Measurements from ENCODE around the gene MEIKIN.

Gene MEIKIN

GRCh38 chr5:131993676-131994075 is 48.2 kb upstream of the MEIKIN start:
- Histone ChIP-seq H3K27ac (ENCODE audit: low read depth, low read length) (no peak overlapping the region), H3K4me1 (ENCODE audit: control insufficient read depth, low read length) (no peaks in the 10 kb centered on the region), H3K4me2 (ENCODE audit: low read length) (no peak overlapping the region)

GRCh38 chr5:131992370-131992769 is 46.9 kb upstream of the MEIKIN start:
- no peaks in the 10 kb centered on the region for H3K4me1 ChIP-seq (ENCODE audit: control insufficient read depth, low read length)
- no peaks in the 10 kb centered on the region for H3K36me3 ChIP-seq (ENCODE audit: control insufficient read depth, low read length)
- TF ChIP-seq EZH2phosphoT487 (IDR thresholded peaks at IDR 0.05; ENCODE audit: borderline replicate concordance, low read length) (no peak), CTCF (IDR thresholded peaks at IDR 0.05; ENCODE audit: low read depth, low read length, poor library complexity, severe bottlenecking) (no peak)
- H3K4me3 ChIP-seq (ENCODE audit: low read length): no peak overlapping the region
- H3K9me3 ChIP-seq (ENCODE audit: control insufficient read depth, insufficient read depth, low read length): no peaks in the 10 kb centered on the region
- H3K27me3 ChIP-seq (ENCODE audit: control insufficient read depth, low read length): no peaks in the 10 kb centered on the region
- H3K27ac ChIP-seq (ENCODE audit: low read depth, low read length): no peak overlapping the region
- H3K9me2 ChIP-seq (replicated peaks; ENCODE audit: control insufficient read depth, low read length): no peaks in the 10 kb centered on the region
- no peaks in the 10 kb centered on the region for H3F3A ChIP-seq (ENCODE audit: control insufficient read depth, insufficient read depth)
- H4K20me1 ChIP-seq (ENCODE audit: control insufficient read depth, insufficient read depth, low read depth, low read length): no peaks in the 10 kb centered on the region
- H3K4me2 ChIP-seq (ENCODE audit: low read length): no peak overlapping the region
- no peaks in the 10 kb centered on the region for H3K79me2 ChIP-seq (ENCODE audit: control insufficient read depth, low read length)

More at GRCh38 chr5:131993676-131994075, 48.2 kb upstream of the MEIKIN start:
- H3K79me2 ChIP-seq (ENCODE audit: control insufficient read depth, low read length): no peaks in the 10 kb centered on the region
- H4K20me1 ChIP-seq (ENCODE audit: control insufficient read depth, insufficient read depth, low read depth, low read length): no peaks in the 10 kb centered on the region
- H3K27me3 ChIP-seq (ENCODE audit: control insufficient read depth, low read length): no peaks in the 10 kb centered on the region
- H3K4me3 ChIP-seq (ENCODE audit: low read length): no peak overlapping the region
- no peaks in the 10 kb centered on the region for H3K9me2 ChIP-seq (replicated peaks; ENCODE audit: control insufficient read depth, low read length)
- H3K36me3 ChIP-seq (ENCODE audit: control insufficient read depth, low read length): no peaks in the 10 kb centered on the region
- TF ChIP-seq EZH2phosphoT487 (IDR thresholded peaks at IDR 0.05; ENCODE audit: borderline replicate concordance, low read length): no peak
- no peak for TF ChIP-seq CTCF (IDR thresholded peaks at IDR 0.05; ENCODE audit: low read depth, low read length, poor library complexity, severe bottlenecking)
- H3K9me3 ChIP-seq (ENCODE audit: control insufficient read depth, insufficient read depth, low read length): no peaks in the 10 kb centered on the region
- H3F3A ChIP-seq (ENCODE audit: control insufficient read depth, insufficient read depth): no peaks in the 10 kb centered on the region

- H3K36me3 ChIP-seq (ENCODE audit: control insufficient read depth, low read length): no peaks in the 10 kb centered on the region
- H3K27me3 ChIP-seq (ENCODE audit: control insufficient read depth, low read length): no peaks in the 10 kb centered on the region
- no peaks in the 10 kb centered on the region for H4K20me1 ChIP-seq (ENCODE audit: control insufficient read depth, insufficient read depth, low read depth, low read length)
These were observed 46.3 kb upstream of the MEIKIN start for GRCh38 chr5:131991593-131992324.

More at GRCh38 chr5:131991593-131992324, 46.3 kb upstream of the MEIKIN start:
- Histone ChIP-seq H3K9me2 (replicated peaks; ENCODE audit: control insufficient read depth, low read length) (no peaks in the 10 kb centered on the region), H3K4me3 (ENCODE audit: low read length) (no peak overlapping the region), H3K4me1 (ENCODE audit: control insufficient read depth, low read length) (no peaks in the 10 kb centered on the region), H3F3A (ENCODE audit: control insufficient read depth, insufficient read depth) (no peaks in the 10 kb centered on the region), H3K79me2 (ENCODE audit: control insufficient read depth, low read length) (no peaks in the 10 kb centered on the region), H3K9me3 (ENCODE audit: control insufficient read depth, insufficient read depth, low read length) (no peaks in the 10 kb centered on the region), H3K4me2 (ENCODE audit: low read length) (no peak overlapping the region), H3K27ac (ENCODE audit: low read depth, low read length) (no peak overlapping the region)
- TF ChIP-seq EZH2phosphoT487 (IDR thresholded peaks at IDR 0.05; ENCODE audit: borderline replicate concordance, low read length) (no peak), CTCF (IDR thresholded peaks at IDR 0.05; ENCODE audit: low read depth, low read length, poor library complexity, severe bottlenecking) (no peak)
